Upper lobe of left lung (tissue), 4 donors: ENCODE measurements around the gene RFX1.
"Not testable (repeated sequence)": the region's sequence is repeated elsewhere in the genome, so short reads cannot be mapped to it uniquely, and the experiment has no call there.

Source experiments
- CTCF ChIP-seq, 6 experiments: fragments of 450-650 bp in 4 of 6; fragments of 200-600 bp in 2 of 6; sonication (generic) in 2 of 6; IDR thresholded peaks; one replicate each; pipeline ENCODE4 v1.5.1; 2016 to 2019; ENCODE audit warnings: antibody characterized with exemption in 6 of 6
- POLR2A ChIP-seq, 4 donors: fragments of 450-650 bp; IDR thresholded peaks; one replicate each; pipeline ENCODE4 v1.5.1; 2016 to 2017; ENCODE audit warnings: antibody characterized with exemption in 4 of 4, mild to moderate bottlenecking in 2 of 4

GRCh38 chr19:14035159-14035558 is 29.0 kb upstream of the RFX1 start:
- TF ChIP-seq POLR2A, CTCF (IDR thresholded peaks at IDR 0.05): not testable (repeated sequence)
